Hematopoietic multipotent progenitor cell treated with erythropoietin and hydrocortisone succinate and interleukin-3 and kit ligand, for 4 days (in vitro differentiated cells): ENCODE data around the gene ELOVL4.

Experiments used
- DNase-seq: peaks from one replicate; pipeline ENCODE4 v3.0.0-alpha.2; 2015

Gene ELOVL4

GRCh38 chr6:79909517-79909916, 37.8 kb downstream of the ELOVL4 start:
- DNase-seq: no peak

DNA sequence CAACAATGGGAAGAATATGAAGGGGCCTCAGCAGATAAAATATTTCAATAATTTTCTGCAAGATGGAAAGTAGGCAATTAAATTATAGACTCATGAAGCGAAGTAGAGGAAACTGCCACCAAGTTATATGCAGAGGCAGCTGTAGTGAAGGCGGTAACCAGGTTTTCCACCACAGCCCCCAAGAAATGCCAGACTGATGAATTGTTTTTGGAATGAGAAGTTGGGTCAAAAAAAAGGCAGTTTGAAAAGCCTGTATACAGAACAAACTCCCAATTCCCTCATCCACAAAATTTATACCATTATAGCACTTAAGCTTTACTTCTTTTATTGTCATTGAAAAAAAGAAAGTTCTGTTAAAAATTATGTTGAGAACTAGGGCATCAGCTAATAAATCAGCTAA, 45.3 kb downstream of the ELOVL4 start:
- no peak for DNase-seq

GRCh38 chr6:79898076-79898475, 49.3 kb downstream of the ELOVL4 start:
- no peak for DNase-seq

GRCh38 chr6:79896075-79896449, 51.3 kb downstream of the ELOVL4 start:
- DNase-seq: no peak

DNA sequence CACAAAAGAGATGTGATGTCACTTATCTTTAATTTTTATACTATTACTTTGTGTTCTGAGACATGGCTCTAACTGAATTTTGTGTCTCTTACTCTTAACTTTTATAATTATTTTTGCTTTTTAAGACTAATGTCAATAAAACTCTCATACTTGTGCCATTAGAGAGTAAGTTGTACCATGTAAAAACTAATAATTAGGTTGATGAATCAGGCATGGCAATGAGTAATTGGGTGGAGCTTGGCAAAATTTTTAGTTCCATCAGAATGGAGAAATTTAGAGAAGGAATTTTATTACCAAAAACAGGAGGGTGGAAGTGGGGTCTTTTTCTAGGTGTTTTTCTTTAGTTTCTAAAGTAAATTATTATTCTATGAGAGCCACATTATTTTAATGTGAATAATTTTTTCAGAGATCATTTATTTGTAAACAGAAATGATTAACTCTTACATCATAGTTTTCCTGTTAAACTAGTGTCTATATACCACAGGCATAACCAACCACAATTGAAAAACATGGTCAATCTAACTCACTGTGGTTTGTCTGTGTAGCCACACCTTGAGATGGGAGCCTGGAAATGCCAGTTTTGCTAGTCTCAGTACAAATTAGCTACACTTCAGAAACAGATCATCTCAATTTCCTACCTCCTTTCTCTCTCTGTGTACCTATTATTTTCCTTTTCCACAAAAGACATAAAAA, 51.8 kb downstream of the ELOVL4 start:
- no peak for DNase-seq

GRCh38 chr6:79894939-79895338, 52.4 kb downstream of the ELOVL4 start:
- DNase-seq: no peak

DNA sequence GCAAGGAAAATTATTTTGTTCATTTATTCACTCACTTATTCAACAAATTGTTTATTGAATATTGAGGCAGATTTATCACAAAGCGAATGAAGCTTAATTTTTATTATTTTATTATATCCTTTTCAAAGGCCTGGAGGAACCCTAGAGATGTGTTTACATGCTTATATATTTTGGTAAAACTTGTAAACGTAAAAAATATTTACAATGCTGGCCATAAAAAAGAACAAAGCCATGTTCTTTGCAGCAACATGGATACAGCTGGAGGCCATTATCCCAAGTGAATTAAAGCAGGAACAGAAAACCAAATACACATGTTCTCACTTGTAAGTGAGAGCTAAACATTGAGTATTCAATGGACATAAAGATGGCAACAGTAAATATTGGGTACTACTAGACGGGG, 58.8 kb downstream of the ELOVL4 start:
- no peak for DNase-seq

- DNase-seq: no peak
These were observed 69.1 kb downstream of the ELOVL4 start for GRCh38 chr6:79878142-79878748.

- peak; percentile 61 for DNase-seq
These were observed 72.7 kb downstream of the ELOVL4 start for GRCh38 chr6:79874531-79875134.

GRCh38 chr6:79872986-79873385, 74.4 kb downstream of the ELOVL4 start:
- DNase-seq: no peak

GRCh38 chr6:79872303-79872702, 75.0 kb downstream of the ELOVL4 start:
- no peak for DNase-seq

DNA sequence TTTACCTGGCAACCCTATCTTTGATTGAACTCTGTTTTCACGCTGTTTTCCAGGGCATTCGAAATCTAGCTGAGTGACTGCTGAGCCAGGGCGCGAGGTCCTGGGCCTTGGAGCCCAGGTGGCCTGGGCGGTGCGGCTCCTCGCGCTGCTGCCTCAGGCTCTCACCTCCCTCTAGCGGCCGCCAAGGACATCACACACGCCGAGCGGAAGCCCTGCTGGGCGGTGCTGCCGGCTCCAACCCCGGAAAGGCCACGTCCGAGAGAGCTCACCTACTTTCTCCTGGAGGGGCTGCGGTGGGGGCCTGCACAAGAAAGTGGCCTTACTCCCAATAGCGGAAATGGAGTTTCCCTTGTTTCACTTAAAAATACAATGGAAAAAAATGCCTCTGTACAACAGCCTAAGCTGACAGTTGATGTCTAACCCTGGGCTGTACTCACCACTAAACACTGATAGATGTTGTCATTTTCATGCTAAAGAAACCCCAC, 77.7 kb downstream of the ELOVL4 start:
- peak; percentile 91 for DNase-seq

GRCh38 chr6:79869184-79869583, 78.2 kb downstream of the ELOVL4 start:
- no peak for DNase-seq

GRCh38 chr6:79868098-79868722, 79.1 kb downstream of the ELOVL4 start:
- DNase-seq: peak; percentile 91
